Mesodermal cell (in vitro differentiated cells): ENCODE measurements around the gene RUNX2.

Source experiments
- H3K27ac ChIP-seq: 2 replicates; pipeline ENCODE4 v1.7.0; 2013; ENCODE audit warnings: mild to moderate bottlenecking, low read depth, low read length, moderate library complexity; ENCODE audit not compliant: severe bottlenecking
- H3K36me3 ChIP-seq: 2 replicates; pipeline ENCODE4 v1.7.1; 2013; ENCODE audit warnings: mild to moderate bottlenecking, low read length, moderate library complexity; ENCODE audit not compliant: control insufficient read depth, insufficient read depth
- H3K4me1 ChIP-seq: one replicate; pipeline ENCODE4 v1.7.1; 2013; ENCODE audit warnings: mild to moderate bottlenecking, low read length; ENCODE audit not compliant: insufficient read depth, control insufficient read depth, poor library complexity, severe bottlenecking
- H3K4me3 ChIP-seq: 2 replicates; pipeline ENCODE4 v1.7.0; 2013; ENCODE audit warnings: low read length, control low read depth, mild to moderate bottlenecking; ENCODE audit not compliant: insufficient read depth, poor library complexity, severe bottlenecking; ENCODE audit errors: extremely low read depth
- H3K9me3 ChIP-seq: 2 replicates; pipeline ENCODE4 v1.7.1; 2013; ENCODE audit warnings: mild to moderate bottlenecking, low read length, moderate library complexity; ENCODE audit not compliant: control insufficient read depth
- WGBS, 2 experiments: methylation state at CpG; one replicate each; pipeline ENCODE4 v1.1.5; 2013; ENCODE audit warnings: missing lambda C conversion rate in 2 of 2; ENCODE audit not compliant: insufficient coverage in 2 of 2; 5-methylcytosine and 5-hydroxymethylcytosine counted together

Gene RUNX2

DNA sequence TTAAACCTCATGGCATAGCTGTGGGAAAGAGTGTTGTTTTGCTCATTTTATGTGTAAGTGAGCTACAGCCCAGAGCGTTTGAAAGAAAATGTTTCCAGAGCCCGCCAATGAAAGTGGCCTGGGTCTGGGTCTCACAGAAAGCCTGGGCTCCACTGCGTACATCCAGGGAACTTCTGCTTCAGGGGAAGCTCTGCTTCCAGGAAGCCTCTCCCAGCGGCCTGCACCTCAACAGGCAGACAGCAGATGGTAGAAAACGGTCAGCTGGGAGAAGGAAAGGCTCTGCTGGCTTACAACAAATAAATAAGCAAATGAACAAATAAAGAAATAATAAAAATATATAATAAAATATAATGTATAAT lies 320.1 kb downstream of the RUNX2 start:
- H3K4me1 ChIP-seq, result peaks cover 40% of the 10 kb centered on the region
- 83 to 91% methylated on average over 3 of the region's 5 CpGs for WGBS, 2 experiments
- no peaks in the 10 kb centered on the region for H3K36me3 ChIP-seq
- no peak overlapping the region for H3K4me3 ChIP-seq
- no peaks in the 10 kb centered on the region for H3K9me3 ChIP-seq
- H3K27ac ChIP-seq, result no peak overlapping the region

DNA sequence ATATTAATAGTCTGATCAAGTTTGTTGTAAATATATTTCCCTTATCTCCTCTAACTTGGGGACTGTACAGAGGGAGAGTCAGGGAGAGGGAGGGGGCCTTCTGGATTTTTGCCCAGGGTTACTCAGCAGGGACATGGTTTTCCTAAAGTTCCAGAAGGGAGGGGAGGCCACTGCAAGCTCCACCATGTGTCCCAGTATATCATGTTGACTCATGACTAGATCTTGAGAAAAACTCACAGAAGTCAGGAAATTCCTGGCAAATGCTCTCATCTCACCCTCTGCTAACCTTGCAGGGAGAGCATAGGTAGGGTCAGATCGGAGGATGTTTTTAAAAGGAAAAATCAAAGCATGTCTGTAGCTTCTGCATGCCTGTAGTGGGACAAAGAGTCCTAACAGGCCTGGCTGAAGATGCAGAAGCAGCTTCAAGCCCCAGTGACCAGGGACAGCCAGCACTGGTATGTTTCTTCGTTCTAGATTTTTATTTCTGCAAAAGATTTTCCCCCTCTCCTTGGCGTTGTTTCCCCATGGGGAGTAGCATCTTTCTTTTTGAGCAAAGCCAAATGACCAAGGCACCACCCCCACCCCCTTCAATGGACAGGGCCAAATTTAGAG lies 322.5 kb downstream of the RUNX2 start:
- H3K9me3 ChIP-seq, result no peaks in the 10 kb centered on the region
- peaks cover 47% of the 10 kb centered on the region for H3K4me1 ChIP-seq
- 100% methylated on average over 2 of the region's 3 CpGs; no CpG with 5 or more reads in 1 of the 2 experiments for WGBS, 2 experiments
- peak overlapping the region; percentile 80 for H3K27ac ChIP-seq
- no peaks in the 10 kb centered on the region for H3K36me3 ChIP-seq
- H3K4me3 ChIP-seq, result no peak overlapping the region

DNA sequence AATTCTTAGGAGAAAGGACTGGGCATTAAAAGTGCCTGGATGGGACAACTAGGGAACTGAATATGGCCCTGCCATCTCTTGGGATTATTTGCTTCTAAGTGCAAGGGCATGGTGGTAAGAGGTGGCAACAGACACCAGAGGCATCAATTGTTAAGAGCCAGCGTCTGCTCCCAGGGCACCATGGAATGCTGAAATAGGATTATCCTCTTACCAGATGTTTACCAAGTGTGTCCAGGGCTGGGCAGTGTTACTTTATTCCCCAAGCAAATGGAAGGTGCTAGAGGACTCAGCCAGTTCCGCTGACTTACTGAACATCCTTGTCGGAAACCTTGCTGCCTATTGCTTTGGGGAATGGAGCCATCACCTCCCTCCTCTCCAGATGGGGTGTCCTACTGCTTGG lies 323.2 kb downstream of the RUNX2 start:
- no peak overlapping the region for H3K4me3 ChIP-seq
- peak overlapping the region; percentile 80 for H3K27ac ChIP-seq
- H3K9me3 ChIP-seq, result no peaks in the 10 kb centered on the region
- 85 to 100% methylated on average over 2 to 3 of the region's 3 CpGs for WGBS, 2 experiments
- H3K4me1 ChIP-seq, result peaks cover 47% of the 10 kb centered on the region
- no peaks in the 10 kb centered on the region for H3K36me3 ChIP-seq

DNA sequence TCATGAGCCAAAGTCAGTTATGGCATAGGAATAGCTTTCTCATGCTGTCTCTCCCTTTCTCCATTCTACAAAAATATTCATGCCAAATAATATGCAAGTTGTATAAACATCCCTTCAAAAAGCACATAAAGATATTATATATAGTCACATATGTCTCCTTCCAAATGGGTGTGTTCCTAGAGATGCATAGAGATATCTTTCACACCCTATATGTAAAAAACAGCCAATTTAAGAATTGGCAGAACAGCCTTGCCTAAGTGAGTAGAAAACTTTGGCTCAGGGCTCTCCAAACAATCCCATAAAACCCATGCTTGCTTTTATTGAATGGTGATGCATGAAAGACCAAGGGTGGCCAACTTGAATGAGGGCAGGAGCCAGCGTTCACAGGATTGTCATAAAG lies 324.3 kb downstream of the RUNX2 start:
- Histone ChIP-seq H3K4me3 (no peak overlapping the region), H3K9me3 (peaks cover 7% of the 10 kb centered on the region), H3K4me1 (peaks cover 43% of the 10 kb centered on the region), H3K36me3 (no peaks in the 10 kb centered on the region), H3K27ac (no peak overlapping the region)
- 100% methylated on average over 1 of the region's 1 CpG for WGBS, 2 experiments

DNA sequence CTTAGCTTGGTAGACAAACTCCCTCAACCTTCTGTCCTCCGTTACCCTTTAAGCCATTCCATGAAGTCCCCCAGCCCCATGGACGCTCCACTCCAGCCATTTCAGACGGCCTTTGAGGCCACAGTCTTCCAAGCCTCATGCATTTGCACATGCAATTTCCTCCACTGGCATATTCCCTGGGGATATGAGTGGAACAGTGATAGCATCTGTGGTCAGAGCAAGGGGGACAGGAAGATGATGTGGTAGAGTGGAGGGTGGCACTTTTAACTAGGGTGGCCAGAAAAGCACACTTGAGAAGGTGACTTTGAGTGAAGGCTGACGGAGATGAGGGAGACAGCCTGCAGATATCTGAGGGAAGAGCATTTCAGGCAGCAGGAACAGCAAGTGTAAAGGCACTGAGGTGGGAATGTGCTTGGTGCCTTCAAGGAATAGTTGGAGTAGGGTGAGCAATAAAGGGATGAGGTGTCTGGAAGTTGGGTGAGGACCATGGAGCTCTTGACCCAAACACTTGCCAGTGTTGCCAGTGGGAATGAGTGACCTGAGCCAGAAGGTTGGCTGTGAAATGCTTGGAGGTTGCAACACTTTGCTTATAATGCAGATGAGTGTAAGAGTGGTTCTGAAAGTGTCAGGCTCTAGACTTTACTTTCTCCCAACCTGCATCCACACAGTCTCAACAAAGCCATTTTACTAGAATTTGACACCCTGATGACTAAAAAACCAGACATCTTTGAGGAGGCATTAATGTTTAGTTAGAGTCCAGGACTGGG lies 325.2 kb downstream of the RUNX2 start:
- Histone ChIP-seq H3K9me3 (peaks cover 7% of the 10 kb centered on the region), H3K4me1 (peaks cover 39% of the 10 kb centered on the region), H3K4me3 (no peak overlapping the region), H3K36me3 (no peaks in the 10 kb centered on the region), H3K27ac (no peak overlapping the region)
- WGBS, 2 experiments, result 88 to 96% methylated on average over 3 of the region's 4 CpGs

DNA sequence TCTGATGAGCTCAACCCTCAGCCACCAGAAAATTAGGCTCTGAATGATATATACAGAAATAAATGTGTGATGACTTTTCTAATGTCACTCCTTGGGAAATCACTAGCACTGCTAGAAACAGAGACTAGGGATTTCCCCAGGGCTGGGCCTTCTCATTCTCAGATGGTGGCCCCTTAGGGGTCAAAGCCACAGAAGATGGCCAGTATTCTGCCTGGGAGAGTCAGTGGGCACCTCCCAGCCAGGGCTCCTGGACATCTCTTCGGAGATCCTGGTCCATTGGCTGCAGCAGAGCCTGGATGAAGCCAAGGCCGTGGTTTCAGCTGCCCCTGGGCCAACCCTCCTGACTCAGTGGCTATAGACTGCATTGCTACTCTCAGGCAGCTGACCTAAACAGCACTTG lies 326.5 kb downstream of the RUNX2 start:
- no peak overlapping the region for H3K27ac ChIP-seq
- 93 to 100% methylated on average over 1 to 2 of the region's 2 CpGs for WGBS, 2 experiments
- no peak overlapping the region for H3K4me3 ChIP-seq

DNA sequence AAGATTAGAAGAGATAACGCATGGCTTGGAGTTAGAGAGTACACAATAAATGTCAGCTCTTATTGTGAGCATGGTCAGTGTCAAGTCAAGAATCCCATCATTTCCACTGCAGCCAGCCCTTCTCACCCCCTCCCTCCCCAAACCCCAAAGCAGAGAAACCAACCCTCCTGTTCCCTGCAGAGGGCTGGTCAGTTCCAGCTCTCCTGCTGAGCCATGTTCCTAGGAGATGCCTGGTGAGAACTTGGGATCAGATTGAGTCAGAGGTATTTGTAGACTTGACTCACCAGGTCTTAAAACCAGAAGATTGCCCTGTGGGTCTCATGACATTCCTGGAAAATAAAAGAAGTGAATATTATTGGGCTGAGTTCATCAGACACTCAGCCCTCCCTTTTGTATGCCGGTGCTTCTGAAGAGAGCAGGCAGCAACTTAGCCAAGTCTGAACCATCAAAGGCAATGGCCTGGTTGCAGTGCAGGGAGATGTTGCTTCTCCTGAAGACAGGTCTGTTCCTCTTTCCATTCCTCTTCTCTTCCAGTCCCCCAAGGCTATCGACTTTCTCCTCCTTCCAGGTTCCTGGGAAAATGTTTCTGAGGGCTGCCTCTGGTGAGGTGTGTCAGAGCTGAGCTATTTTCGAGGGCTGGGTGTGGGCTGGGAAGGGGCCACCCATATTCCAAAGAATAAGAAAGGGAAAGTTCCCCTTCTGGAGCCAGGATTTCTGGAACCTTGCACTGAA lies 327.8 kb downstream of the RUNX2 start:
- H3K9me3 ChIP-seq, result peaks cover 7% of the 10 kb centered on the region
- WGBS, 2 experiments, result 70 to 93% methylated on average over 2 to 3 of the region's 4 CpGs
- H3K36me3 ChIP-seq, result no peaks in the 10 kb centered on the region
- peak overlapping the region; percentile 65 for H3K27ac ChIP-seq
- peaks cover 23% of the 10 kb centered on the region for H3K4me1 ChIP-seq
- no peak overlapping the region for H3K4me3 ChIP-seq

More for the DNA sequence above, 326.5 kb downstream of the RUNX2 start:
- Histone ChIP-seq H3K4me1 (peaks cover 36% of the 10 kb centered on the region), H3K36me3 (no peaks in the 10 kb centered on the region), H3K9me3 (peaks cover 7% of the 10 kb centered on the region)

DNA sequence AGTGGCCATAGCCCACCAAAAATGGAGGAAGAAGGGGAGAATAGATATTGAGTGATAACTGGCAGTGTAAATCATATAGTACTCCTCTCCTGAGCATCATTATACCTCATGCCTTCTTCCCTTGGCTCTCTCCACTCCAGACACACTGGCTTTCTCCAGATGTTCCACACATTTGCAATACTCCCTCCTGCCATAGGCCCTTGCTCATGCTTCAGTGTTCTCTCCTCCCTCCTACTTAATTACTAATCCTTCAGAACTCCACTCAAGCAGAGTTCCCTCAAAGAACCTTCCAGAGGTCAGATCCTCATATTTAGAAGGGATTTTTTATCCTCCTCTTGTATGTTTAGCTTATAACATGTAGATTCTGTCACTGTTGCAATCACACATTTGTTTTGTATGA lies 329.1 kb downstream of the RUNX2 start:
- Histone ChIP-seq H3K36me3 (no peaks in the 10 kb centered on the region), H3K27ac (no peak overlapping the region), H3K4me3 (no peak overlapping the region), H3K4me1 (peaks cover 10% of the 10 kb centered on the region), H3K9me3 (peaks cover 7% of the 10 kb centered on the region)

DNA sequence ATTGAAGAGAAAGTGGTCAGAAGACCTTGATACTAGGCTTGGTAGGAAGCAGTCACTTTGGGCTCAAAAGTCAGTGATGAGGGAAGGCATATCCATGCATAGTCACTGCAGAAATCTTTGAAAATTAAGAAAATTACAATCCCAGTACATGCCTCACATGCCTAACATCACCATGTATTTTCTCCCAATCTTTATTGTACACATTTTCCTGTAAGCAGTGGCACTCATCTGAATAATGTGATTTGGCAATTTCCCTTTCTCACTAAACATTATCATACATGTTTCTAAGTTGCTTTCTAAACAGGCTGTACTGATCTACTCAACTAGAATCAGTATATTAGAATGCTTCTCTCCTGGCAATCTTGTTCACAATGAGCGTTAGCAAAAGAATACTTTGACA lies 330.3 kb downstream of the RUNX2 start:
- no CpG with 5 or more reads among the region's 1 CpG for WGBS, 2 experiments

DNA sequence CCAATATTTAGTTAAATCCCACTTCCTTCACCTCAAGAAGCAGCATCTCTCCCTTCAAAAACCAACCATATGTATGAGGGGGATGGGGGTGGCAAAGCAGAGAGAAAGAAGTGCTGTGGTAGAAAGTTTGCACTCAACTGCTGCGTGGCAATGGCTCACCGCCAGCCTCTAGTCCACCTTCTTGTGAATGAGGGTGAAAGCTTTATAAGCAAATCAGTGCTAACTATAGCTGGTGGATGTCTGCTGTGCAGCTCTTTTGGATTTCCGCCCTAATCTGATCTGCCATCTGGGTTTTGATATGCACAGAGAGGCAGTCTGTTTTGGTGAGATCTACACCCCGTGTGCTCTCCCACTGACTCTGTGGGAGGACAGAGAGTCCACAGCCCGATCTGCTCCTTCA lies 330.8 kb downstream of the RUNX2 start:
- Histone ChIP-seq H3K27ac (no peak overlapping the region), H3K36me3 (no peaks in the 10 kb centered on the region), H3K9me3 (peaks cover 7% of the 10 kb centered on the region), H3K4me1 (peaks cover 6% of the 10 kb centered on the region), H3K4me3 (no peak overlapping the region)
- WGBS, 2 experiments, result 79 to 94% methylated on average over 3 to 4 of the region's 5 CpGs

More for the DNA sequence above, 330.3 kb downstream of the RUNX2 start:
- Histone ChIP-seq H3K9me3 (peaks cover 7% of the 10 kb centered on the region), H3K36me3 (no peaks in the 10 kb centered on the region), H3K27ac (no peak overlapping the region), H3K4me3 (no peak overlapping the region), H3K4me1 (peaks cover 5% of the 10 kb centered on the region)

DNA sequence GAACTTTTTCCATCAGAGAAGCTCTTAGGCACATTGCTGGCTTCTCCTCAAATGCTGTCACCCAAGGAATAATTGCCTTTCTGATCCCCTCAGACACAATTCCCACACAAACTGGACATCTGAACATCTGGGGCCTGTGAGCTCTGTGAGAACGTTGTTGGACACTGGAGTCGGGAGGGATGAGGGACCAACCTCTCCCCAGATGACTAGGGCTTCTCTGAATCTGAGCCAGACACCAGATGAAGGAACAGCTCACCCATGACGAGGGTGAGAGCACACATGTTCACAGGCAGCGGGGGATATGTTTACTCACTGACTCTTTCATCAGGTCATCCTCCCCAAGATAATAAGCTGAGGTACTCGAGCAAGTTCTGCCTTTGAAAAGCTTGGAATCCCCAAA lies 333.5 kb downstream of the RUNX2 start:
- H3K9me3 ChIP-seq, result peaks cover 6% of the 10 kb centered on the region
- WGBS, 2 experiments, result 90 to 91% methylated on average over 3 to 4 of the region's 5 CpGs
- H3K4me1 ChIP-seq, result peaks cover 12% of the 10 kb centered on the region
- H3K4me3 ChIP-seq, result no peak overlapping the region
- H3K36me3 ChIP-seq, result no peaks in the 10 kb centered on the region
- H3K27ac ChIP-seq, result no peak overlapping the region
